Measurements from ENCODE around the gene CSH1.
"Not testable (repeated sequence)": the region's sequence is repeated elsewhere in the genome, so short reads cannot be mapped to it uniquely, and the experiment has no call there.

DNA sequence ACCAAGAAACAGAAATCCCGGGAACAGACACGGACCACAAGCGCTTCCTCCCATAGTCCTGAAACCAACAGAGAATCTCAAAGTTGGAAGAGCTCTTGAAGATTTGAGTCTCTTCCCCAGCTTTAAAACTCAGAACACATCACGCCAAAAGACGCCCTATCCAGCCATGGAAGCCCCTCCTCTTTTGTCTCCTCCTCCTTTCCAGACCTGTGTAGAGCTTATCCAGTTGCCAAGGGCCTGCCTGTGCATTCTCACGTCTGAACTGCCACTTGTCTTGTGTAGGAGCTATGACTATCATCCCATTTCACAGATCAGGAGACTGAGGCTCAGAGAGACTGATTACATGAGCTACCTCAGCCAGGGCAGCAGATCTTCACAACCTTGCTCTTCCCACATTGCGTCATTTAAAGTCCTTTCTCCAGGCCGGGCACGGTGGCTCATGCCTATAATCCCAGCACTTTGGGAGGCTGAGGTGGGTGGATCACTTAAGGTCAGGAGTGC lies 13.7 kb downstream of the CSH1 start:
- TF ChIP-seq EZH2phosphoT487 (IDR thresholded peaks at IDR 0.05; ENCODE audit: borderline replicate concordance, low read depth); POLR2AphosphoS5 (IDR thresholded peaks at IDR 0.05; ENCODE audit: low read depth, low read length); YY1 (IDR thresholded peaks at IDR 0.05; ENCODE audit: low read depth); SMC3 (IDR thresholded peaks at IDR 0.05; ENCODE audit: low read depth, low read length); RCOR1 (IDR thresholded peaks at IDR 0.05; ENCODE audit: low read length); RXRA (IDR thresholded peaks at IDR 0.05; ENCODE audit: borderline replicate concordance, low read depth); EP300 (IDR thresholded peaks at IDR 0.05; ENCODE audit: borderline replicate concordance in 1 of 2, low read depth in 1 of 2, low read length in 1 of 2): not testable (repeated sequence)
- TF ChIP-seq, protein P1, sequence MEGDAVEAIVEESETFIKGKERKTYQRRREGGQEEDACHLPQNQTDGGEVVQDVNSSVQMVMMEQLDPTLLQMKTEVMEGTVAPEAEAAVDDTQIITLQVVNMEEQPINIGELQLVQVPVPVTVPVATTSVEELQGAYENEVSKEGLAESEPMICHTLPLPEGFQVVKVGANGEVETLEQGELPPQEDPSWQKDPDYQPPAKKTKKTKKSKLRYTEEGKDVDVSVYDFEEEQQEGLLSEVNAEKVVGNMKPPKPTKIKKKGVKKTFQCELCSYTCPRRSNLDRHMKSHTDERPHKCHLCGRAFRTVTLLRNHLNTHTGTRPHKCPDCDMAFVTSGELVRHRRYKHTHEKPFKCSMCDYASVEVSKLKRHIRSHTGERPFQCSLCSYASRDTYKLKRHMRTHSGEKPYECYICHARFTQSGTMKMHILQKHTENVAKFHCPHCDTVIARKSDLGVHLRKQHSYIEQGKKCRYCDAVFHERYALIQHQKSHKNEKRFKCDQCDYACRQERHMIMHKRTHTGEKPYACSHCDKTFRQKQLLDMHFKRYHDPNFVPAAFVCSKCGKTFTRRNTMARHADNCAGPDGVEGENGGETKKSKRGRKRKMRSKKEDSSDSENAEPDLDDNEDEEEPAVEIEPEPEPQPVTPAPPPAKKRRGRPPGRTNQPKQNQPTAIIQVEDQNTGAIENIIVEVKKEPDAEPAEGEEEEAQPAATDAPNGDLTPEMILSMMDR (IDR thresholded peaks at IDR 0.05) = not testable (repeated sequence)
- TF ChIP-seq, protein P2, sequence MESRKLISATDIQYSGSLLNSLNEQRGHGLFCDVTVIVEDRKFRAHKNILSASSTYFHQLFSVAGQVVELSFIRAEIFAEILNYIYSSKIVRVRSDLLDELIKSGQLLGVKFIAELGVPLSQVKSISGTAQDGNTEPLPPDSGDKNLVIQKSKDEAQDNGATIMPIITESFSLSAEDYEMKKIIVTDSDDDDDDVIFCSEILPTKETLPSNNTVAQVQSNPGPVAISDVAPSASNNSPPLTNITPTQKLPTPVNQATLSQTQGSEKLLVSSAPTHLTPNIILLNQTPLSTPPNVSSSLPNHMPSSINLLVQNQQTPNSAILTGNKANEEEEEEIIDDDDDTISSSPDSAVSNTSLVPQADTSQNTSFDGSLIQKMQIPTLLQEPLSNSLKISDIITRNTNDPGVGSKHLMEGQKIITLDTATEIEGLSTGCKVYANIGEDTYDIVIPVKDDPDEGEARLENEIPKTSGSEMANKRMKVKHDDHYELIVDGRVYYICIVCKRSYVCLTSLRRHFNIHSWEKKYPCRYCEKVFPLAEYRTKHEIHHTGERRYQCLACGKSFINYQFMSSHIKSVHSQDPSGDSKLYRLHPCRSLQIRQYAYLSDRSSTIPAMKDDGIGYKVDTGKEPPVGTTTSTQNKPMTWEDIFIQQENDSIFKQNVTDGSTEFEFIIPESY (IDR thresholded peaks at IDR 0.05; ENCODE audit: borderline replicate concordance, low read depth) = not testable (repeated sequence)
- TF ChIP-seq, protein P3, sequence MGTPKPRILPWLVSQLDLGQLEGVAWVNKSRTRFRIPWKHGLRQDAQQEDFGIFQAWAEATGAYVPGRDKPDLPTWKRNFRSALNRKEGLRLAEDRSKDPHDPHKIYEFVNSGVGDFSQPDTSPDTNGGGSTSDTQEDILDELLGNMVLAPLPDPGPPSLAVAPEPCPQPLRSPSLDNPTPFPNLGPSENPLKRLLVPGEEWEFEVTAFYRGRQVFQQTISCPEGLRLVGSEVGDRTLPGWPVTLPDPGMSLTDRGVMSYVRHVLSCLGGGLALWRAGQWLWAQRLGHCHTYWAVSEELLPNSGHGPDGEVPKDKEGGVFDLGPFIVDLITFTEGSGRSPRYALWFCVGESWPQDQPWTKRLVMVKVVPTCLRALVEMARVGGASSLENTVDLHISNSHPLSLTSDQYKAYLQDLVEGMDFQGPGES (IDR thresholded peaks at IDR 0.05; ENCODE audit: low read depth, low read length) = not testable (repeated sequence)
- TF ChIP-seq, protein P4, sequence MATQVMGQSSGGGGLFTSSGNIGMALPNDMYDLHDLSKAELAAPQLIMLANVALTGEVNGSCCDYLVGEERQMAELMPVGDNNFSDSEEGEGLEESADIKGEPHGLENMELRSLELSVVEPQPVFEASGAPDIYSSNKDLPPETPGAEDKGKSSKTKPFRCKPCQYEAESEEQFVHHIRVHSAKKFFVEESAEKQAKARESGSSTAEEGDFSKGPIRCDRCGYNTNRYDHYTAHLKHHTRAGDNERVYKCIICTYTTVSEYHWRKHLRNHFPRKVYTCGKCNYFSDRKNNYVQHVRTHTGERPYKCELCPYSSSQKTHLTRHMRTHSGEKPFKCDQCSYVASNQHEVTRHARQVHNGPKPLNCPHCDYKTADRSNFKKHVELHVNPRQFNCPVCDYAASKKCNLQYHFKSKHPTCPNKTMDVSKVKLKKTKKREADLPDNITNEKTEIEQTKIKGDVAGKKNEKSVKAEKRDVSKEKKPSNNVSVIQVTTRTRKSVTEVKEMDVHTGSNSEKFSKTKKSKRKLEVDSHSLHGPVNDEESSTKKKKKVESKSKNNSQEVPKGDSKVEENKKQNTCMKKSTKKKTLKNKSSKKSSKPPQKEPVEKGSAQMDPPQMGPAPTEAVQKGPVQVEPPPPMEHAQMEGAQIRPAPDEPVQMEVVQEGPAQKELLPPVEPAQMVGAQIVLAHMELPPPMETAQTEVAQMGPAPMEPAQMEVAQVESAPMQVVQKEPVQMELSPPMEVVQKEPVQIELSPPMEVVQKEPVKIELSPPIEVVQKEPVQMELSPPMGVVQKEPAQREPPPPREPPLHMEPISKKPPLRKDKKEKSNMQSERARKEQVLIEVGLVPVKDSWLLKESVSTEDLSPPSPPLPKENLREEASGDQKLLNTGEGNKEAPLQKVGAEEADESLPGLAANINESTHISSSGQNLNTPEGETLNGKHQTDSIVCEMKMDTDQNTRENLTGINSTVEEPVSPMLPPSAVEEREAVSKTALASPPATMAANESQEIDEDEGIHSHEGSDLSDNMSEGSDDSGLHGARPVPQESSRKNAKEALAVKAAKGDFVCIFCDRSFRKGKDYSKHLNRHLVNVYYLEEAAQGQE (IDR thresholded peaks at IDR 0.05; ENCODE audit: low read depth, low read length) = not testable (repeated sequence)
